HepG2 (cell line): ENCODE results near the gene LARP1B. TPM values are rescaled to one million over a fixed set of nuclear protein-coding genes. Genes with fewer than 3 reads are reported as not detected.
A peak's percentile ranks its signal among the peaks of the same experiment; 100 is the strongest.

Experiments
- ATAC-seq: fragments of 200-7000 bp; cut with Tn5 transposase; 3 replicates; pipeline ENCODE4 v1.9.1; 2020; ENCODE audit warnings: mild to moderate bottlenecking, moderate library complexity
- BruUV-seq: library from RNA; stranded (reverse); fragments of 400-500 nt; replicated peaks from 2 replicates; lab custom pipeline; 2021; lab: Mats Ljungman, UMichigan
- CTCF ChIA-PET: fragments of 300-600 bp; formaldehyde crosslinking; extraction: SDS; loops from one replicate; lab custom pipeline; 2021; ENCODE audit warnings: low total read pairs, inconsistent platforms, low intra/inter-chr PET ratio; lab: Yijun Ruan, JAX
- POLR2A ChIA-PET: fragments of 350-600 bp; sonication (Branson Sonifier 250); formaldehyde crosslinking; loops from one replicate; lab custom pipeline; 2020; ENCODE audit warnings: antibody characterized with exemption, inconsistent platforms; lab: Yijun Ruan, JAX
- DNase-seq: peaks from one replicate; pipeline ENCODE4 v3.0.0-alpha.2; 2015; ENCODE audit warnings: low spot score
- FAIRE-seq: peaks from 3 replicates; lab custom pipeline; 2011; peaks lifted over from hg19 to GRCh38; lab: Jason Lieb, UNC
- H2AFZ ChIP-seq: one replicate; pipeline ENCODE4 v1.6.1; 2011; ENCODE audit warnings: low read length, inconsistent platforms
- H3K27ac ChIP-seq: fragments of 300-600 bp; 3 replicates; pipeline ENCODE4 v1.8.0; 2011; ENCODE audit warnings: mixed run types, mild to moderate bottlenecking, mixed read lengths, low read length, inconsistent platforms; ENCODE audit not compliant: insufficient read depth; ENCODE audit errors: extremely low read length
- H3K27me3 ChIP-seq, 2 experiments: fragments of 200-600 bp in 1 of 2; 2 replicates in 1 of 2; 3 replicates in 1 of 2; pipeline versions ENCODE4 v1.6.0 to v1.8.0; 2011; ENCODE audit warnings: low read length in 2 of 2, mild to moderate bottlenecking in 2 of 2, moderate library complexity in 2 of 2, inconsistent platforms in 1 of 2; ENCODE audit not compliant: insufficient read depth in 2 of 2, control insufficient read depth in 1 of 2
- H3K36me3 ChIP-seq, 2 experiments: fragments of 200-600 bp in 1 of 2; replicated peaks in 1 of 2; 2 replicates in 1 of 2; 3 replicates in 1 of 2; pipeline versions ENCODE4 v1.5.1 to v1.8.0; 2011; ENCODE audit warnings: low read length in 2 of 2, inconsistent platforms in 1 of 2; ENCODE audit not compliant: insufficient read depth in 2 of 2, control insufficient read depth in 1 of 2
- H3K4me1 ChIP-seq: 2 replicates; pipeline ENCODE4 v1.5.1; 2012; ENCODE audit warnings: low read length, inconsistent platforms; ENCODE audit not compliant: insufficient read depth
- H3K4me2 ChIP-seq: 2 replicates; pipeline ENCODE4 v1.6.0; 2011; ENCODE audit warnings: low read depth, low read length, inconsistent platforms
- H3K4me3 ChIP-seq, 3 experiments: fragments of 200-600 bp in 1 of 3; sonication (generic), shearing (Covaris generic) in 1 of 3; replicated peaks in 1 of 3; 2 replicates each; pipeline ENCODE4 v1.5.1; 2011 to 2016; ENCODE audit warnings: low read length in 3 of 3, inconsistent platforms in 2 of 3, low read depth in 2 of 3, mild to moderate bottlenecking in 2 of 3, control low read depth in 1 of 3, mixed read lengths in 1 of 3; ENCODE audit not compliant: insufficient read depth in 1 of 3
- H3K79me2 ChIP-seq: one replicate; pipeline ENCODE4 v1.6.1; 2011; ENCODE audit warnings: low read length, inconsistent platforms; ENCODE audit not compliant: insufficient read depth
- H3K9ac ChIP-seq: 2 replicates; pipeline ENCODE4 v1.6.0; 2011; ENCODE audit warnings: mild to moderate bottlenecking, low read depth, low read length, inconsistent platforms; ENCODE audit not compliant: insufficient read depth
- H3K9me3 ChIP-seq: 2 replicates; pipeline ENCODE4 v1.5.1; 2012; ENCODE audit warnings: mild to moderate bottlenecking, low read length
- H4K20me1 ChIP-seq: 2 replicates; pipeline ENCODE4 v1.6.0; 2011; ENCODE audit warnings: inconsistent platforms, mild to moderate bottlenecking, low read length, moderate library complexity; ENCODE audit not compliant: insufficient read depth
- CSRNP2 ChIP-seq: sonication (generic); formaldehyde crosslinking; conservative IDR thresholded peaks from 2 replicates; pipeline ENCODE4 v1.8.0; 2022; ENCODE audit warnings: low read depth, missing genetic modification reagents
- NBN ChIP-seq: fragments of 450-650 bp; conservative IDR thresholded peaks from 2 replicates; pipeline ENCODE4 v1.6.1; 2017
- RXRA ChIP-seq: sonication (generic); formaldehyde crosslinking; IDR thresholded peaks from 2 replicates; pipeline ENCODE4 v1.5.1; 2020; ENCODE audit warnings: missing genetic modification reagents
- ZNF260 ChIP-seq: sonication (generic); formaldehyde crosslinking; IDR thresholded peaks from 2 replicates; pipeline ENCODE4 v1.4.0; 2020; ENCODE audit warnings: missing genetic modification reagents, low read depth, mild to moderate bottlenecking, borderline replicate concordance
- ZNF549 ChIP-seq: sonication (generic); formaldehyde crosslinking; IDR thresholded peaks from 2 replicates; pipeline ENCODE4 v1.5.0; 2020; ENCODE audit warnings: missing genetic modification reagents
- ZNF564 ChIP-seq: sonication (generic); formaldehyde crosslinking; IDR thresholded peaks from 2 replicates; pipeline ENCODE4 v1.8.1; 2023; ENCODE audit warnings: mild to moderate bottlenecking, missing genetic modification reagents
- ZNF616 ChIP-seq: sonication (generic); formaldehyde crosslinking; IDR thresholded peaks from 2 replicates; pipeline ENCODE4 v1.5.0; 2020; ENCODE audit warnings: low read depth, mild to moderate bottlenecking, missing genetic modification reagents
- WGBS: methylation state at CpG from one replicate; pipeline ENCODE4 v1.1.6; 2017; ENCODE audit warnings: low lambda C conversion rate; 5-methylcytosine and 5-hydroxymethylcytosine counted together
- in situ Hi-C: cut with HindIII; loops from 2 replicates; pipeline ENCODE4 v1.10.0; 2017; ENCODE audit warnings: low pct_unique_long_range_greater_than_20kb; ENCODE audit not compliant: extremely low pct_ligation_motif_present
- intact Hi-C: fragments of 100-400 bp; cut with micrococcal nuclease; formaldehyde crosslinking; loops from one replicate; pipeline ENCODE4 v1.10.0; 2022; ENCODE audit not compliant: unreplicated experiment
- polyA plus RNA-seq, 8 experiments: library from polyadenylated mRNA; depleted of rRNA in 3 of 8; stranded (reverse) in 7 of 8; unstranded in 1 of 8; fragments of >200 nt; fragmentation: Illumina TruSeq in 4 of 8; extraction: Trizol in 4 of 8; gene quantifications; 2 replicates each; pipeline versions ENCODE4 v1.2.1 to v1.2.3, GENCODE V29; 2011 to 2016; ENCODE audit warnings: low read depth in 4 of 8, missing spikeins in 1 of 8, mixed read lengths in 1 of 8; ENCODE audit not compliant: insufficient read depth in 1 of 8
- total RNA-seq, 5 experiments: library from RNA; depleted of rRNA; stranded (reverse); fragments of >200 nt; fragmentation: Illumina TruSeq; extraction: Trizol; gene quantifications; 2 replicates each; pipeline ENCODE4 v1.2.3, GENCODE V29; 2016; ENCODE audit warnings: low read depth in 1 of 5

Gene LARP1B
- total and polyA plus RNA-seq, 2 of the 13 experiments (the other 11 are each of a cell fraction or from before 2014, with no cell fraction given), result 19.2 to 52.7 TPM

DNA sequence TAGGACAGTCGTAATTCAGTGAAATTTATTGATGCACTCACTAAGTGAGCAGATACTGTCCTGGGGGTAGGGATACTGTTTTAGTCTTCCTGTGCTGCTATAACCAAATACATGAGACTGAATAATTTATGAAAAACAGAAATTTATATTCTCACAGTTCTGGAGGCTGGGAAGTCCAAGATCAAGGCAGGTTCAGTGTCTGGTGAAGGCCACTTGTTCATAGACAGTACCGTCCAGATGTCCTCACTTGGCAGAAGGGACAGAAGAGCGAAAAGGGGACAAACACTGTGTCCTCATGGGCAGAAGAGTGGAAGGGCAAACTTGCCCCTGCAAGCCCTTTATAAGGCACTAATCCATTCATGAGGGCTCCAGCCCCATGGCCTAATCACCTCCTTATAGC is 180.9 kb downstream of the LARP1B start:
- Histone ChIP-seq H3K4me3 (no peak overlapping the region), H3K27me3 (peaks cover 0 to 2% of the 10 kb centered on the region in 2 experiments; a peak in 2 of 5 replicates), H3K79me2 (no peaks in the 10 kb centered on the region), H3K27ac (no peak overlapping the region), H3K9me3 (peaks cover 4% of the 10 kb centered on the region; the same call in 1 of the 2 replicates), H4K20me1 (no peaks in the 10 kb centered on the region), H3K4me1 (peaks cover 18% of the 10 kb centered on the region), H3K36me3 (no peaks in the 10 kb centered on the region), H3K4me2 (peak overlapping the region; percentile 71), H2AFZ (no peak overlapping the region), H3K9ac (no peak overlapping the region)
- ATAC-seq (no peak), DNase-seq (no peak), FAIRE-seq (no peak)
- POLR2A ChIA-PET, result no interaction called here
- CTCF ChIA-PET, result no interaction called here
- in situ Hi-C loops, result no loop called here
- BruUV-seq, result no TSS peak
- TF ChIP-seq ZNF260 (CRISPR knock-in tag) (no peak), ZNF564 (CRISPR knock-in tag) (peak; percentile 97)
- intact Hi-C loops, result no loop called here
- WGBS, result 77% methylated on average over 3 of the region's 3 CpGs

- Histone ChIP-seq H3K9me3 (peaks cover 6% of the 10 kb centered on the region; the same call in 1 of the 2 replicates), H3K4me1 (peaks cover 18% of the 10 kb centered on the region), H3K36me3 (no peaks in the 10 kb centered on the region), H3K27ac (no peak overlapping the region), H3K79me2 (no peaks in the 10 kb centered on the region), H4K20me1 (no peaks in the 10 kb centered on the region), H2AFZ (no peak overlapping the region), H3K27me3 (peaks cover 0 to 2% of the 10 kb centered on the region in 2 experiments; a peak in 2 of 5 replicates), H3K9ac (no peak overlapping the region), H3K4me3 (no peak overlapping the region), H3K4me2 (no peak overlapping the region)
- WGBS, result 82% methylated on average over 4 of the region's 4 CpGs
- BruUV-seq, result no TSS peak
- no peak for FAIRE-seq
- no peak for DNase-seq
- ChIA-PET POLR2A (no interaction called here), CTCF (no interaction called here)
- intact Hi-C loops (no loop called here), in situ Hi-C loops (no loop called here)
- ATAC-seq, result no peak
- TF ChIP-seq CSRNP2 (CRISPR knock-in tag) (no peak), ZNF616 (CRISPR knock-in tag) (no peak), ZNF549 (CRISPR knock-in tag) (no peak), RXRA (CRISPR knock-in tag) (no peak), NBN (no peak)
These were observed 181.5 kb downstream of the LARP1B start for GRCh38 chr4:128242601-128243000.
